22Rv1 (cell line): ENCODE measurements around the gene MAST4.

Experiments used
- H3K27ac ChIP-seq: fragments of 450-650 bp; 2 replicates; pipeline ENCODE4 v1.5.1; 2017
- ZFX ChIP-seq: fragments of 450-650 bp; IDR thresholded peaks from 2 replicates; pipeline ENCODE4 v1.6.1; 2017; ENCODE audit warnings: antibody characterized with exemption, borderline replicate concordance
- TF ChIP-seq, protein P1 (sequence below): fragments of 450-650 bp; IDR thresholded peaks from 2 replicates; pipeline ENCODE4 v1.5.1; 2017; ENCODE audit warnings: mild to moderate bottlenecking

MAST4 gene

DNA sequence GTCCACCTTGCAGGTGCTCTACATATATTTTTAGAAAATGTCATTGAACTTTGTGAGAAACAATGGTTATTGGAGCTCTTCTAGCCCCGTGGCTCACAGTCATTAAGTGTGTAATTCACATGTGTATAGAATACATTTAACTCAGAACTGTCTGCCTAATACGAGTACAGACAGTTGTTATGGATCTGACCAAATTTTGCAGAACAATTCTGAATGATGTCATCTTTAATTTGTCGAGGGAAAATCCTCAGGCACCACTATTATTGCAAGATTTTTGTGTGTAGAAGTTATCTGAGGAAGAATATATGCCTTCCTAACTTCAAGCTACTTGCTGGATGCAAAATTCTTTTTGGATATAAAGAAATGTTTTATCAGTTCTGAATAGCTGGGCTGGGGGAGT, 383.5 kb downstream of the MAST4 start:
- TF ChIP-seq, protein P1, sequence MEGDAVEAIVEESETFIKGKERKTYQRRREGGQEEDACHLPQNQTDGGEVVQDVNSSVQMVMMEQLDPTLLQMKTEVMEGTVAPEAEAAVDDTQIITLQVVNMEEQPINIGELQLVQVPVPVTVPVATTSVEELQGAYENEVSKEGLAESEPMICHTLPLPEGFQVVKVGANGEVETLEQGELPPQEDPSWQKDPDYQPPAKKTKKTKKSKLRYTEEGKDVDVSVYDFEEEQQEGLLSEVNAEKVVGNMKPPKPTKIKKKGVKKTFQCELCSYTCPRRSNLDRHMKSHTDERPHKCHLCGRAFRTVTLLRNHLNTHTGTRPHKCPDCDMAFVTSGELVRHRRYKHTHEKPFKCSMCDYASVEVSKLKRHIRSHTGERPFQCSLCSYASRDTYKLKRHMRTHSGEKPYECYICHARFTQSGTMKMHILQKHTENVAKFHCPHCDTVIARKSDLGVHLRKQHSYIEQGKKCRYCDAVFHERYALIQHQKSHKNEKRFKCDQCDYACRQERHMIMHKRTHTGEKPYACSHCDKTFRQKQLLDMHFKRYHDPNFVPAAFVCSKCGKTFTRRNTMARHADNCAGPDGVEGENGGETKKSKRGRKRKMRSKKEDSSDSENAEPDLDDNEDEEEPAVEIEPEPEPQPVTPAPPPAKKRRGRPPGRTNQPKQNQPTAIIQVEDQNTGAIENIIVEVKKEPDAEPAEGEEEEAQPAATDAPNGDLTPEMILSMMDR = no peak
- no peak for TF ChIP-seq ZFX
- no peak overlapping the region for H3K27ac ChIP-seq

DNA sequence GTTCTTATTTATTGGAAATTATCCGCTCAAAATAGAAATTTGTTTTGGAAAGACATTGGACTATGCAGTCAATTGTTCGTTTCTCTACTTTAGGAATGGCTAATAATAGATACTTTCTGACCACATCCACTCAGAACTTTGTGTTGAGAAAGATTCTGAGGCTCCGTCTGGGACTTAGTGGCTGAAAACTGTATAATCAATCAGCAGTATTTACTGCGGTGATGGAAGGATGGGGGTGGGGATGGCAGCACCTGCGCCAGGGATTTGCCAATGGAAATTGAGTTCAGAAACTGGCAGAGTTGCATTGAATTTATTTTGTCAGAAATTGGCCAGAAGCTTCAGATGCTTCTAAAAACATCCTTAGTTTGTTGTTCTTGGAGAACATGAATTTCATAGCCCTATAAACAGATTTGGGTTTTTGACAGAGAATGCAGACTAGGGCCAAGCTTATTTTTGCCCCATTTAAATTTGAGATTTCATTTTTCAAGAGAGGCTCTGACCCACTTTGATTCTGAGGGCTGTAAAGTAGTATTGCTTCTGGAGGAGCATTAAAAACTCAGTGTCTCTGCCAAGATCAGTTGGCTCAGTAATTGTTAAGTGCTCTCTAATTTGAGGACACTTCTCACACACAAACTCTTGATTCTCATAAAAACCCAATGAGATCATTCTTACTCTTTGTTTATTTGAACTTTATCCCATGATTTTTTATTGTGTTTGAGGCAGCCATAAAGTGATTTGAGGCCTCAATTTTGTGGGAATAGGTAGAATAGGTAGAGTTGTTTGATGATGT, 385.3 kb downstream of the MAST4 start:
- no peak for TF ChIP-seq ZFX
- TF ChIP-seq, protein P1 = no peak
- no peak overlapping the region for H3K27ac ChIP-seq

DNA sequence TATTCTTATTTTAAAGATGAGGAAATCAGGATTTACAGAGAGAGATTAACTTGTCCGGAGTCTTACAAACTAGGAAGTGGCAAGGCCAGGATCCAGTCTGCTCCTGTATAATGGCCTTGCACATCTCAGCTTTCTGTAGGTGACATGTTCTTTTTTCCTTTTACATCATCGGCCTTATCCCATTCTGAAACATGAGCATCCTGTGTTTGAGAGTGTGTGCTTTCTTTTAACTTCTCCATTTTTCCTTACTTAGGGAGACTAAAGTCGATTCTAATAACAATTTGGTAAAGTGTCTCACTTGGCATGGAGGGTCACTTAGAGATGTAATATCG, 385.8 kb downstream of the MAST4 start:
- TF ChIP-seq ZFX = no peak
- TF ChIP-seq, protein P1 = no peak
- H3K27ac ChIP-seq = no peak overlapping the region

DNA sequence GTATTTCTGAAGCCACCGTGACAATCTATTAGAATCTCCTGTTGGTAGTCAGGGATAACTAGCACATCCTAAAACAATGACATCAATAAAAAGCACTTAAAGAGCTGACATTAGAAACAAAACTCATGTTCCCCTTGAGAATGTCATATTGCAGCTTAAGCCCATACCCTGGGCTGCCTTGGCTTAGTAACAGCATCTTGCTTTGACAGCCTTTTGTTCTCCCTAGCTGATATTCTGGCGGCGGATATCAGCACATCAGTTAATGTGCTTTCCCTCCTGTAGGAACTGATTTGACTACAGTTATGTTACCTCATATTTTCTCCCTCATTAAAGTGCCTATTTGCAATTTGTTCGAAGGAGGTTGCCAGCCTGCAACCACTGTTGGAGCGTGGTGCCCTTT, 386.3 kb downstream of the MAST4 start:
- TF ChIP-seq, protein P1 = no peak
- no peak for TF ChIP-seq ZFX
- no peak overlapping the region for H3K27ac ChIP-seq

DNA sequence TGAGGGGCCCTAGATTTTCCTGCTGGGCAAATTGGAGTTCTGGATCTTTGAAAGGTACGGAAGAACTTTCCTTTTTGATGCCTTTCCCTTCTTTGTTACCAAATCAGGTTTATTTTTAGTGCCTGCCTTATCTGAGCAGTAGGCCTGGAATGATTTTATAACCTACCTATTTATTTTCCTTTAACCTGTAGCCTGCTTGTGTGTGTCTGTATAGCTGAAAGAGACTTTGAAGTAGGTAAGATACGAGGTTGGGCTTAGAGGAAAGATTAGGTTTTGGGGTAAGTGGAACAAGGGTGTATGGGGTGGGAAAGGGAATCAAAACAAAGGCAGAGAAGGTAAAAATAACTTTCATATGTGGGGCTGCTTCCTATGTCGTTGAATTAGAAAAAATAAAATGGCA, 389.2 kb downstream of the MAST4 start:
- no peak for TF ChIP-seq ZFX
- TF ChIP-seq, protein P1 = no peak
- H3K27ac ChIP-seq = no peak overlapping the region

DNA sequence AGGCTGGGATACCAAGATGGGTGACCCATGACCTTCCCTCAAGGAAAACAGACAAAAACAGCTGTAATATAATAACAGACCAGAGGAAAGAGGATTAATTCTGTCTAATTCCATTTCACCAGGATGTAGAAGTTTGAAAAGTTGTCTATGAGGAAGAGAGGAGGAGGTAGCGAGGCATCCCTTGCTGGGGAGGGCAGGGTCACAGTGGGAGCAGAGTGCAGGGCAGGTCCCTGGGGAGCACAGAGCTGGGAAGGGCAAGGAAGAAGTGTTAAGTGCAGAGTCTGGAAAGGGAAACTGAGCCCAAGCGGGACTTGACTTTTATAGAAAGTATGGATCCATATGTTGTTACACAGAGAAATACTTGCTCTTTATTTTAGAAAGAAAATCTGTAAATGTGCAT, 389.8 kb downstream of the MAST4 start:
- no peak overlapping the region for H3K27ac ChIP-seq

DNA sequence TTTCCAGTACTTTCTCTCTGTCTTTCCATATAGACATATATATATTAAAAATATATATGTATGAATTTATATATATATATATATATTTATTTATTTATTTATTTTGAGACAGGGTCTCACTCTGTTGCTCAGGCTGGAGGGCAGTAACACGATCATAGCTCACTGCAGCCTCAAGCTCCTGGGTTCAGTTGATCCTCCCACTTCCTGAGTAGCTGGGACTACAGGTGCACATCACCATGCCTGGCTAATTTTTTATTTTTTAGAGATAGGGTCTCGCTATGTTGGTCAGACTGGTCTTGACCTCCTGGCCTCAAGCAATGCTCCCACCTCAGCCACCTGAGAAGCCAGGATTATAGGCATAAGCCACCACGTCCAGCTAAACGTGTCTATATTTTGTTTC, 390.3 kb downstream of the MAST4 start:
- no peak overlapping the region for H3K27ac ChIP-seq
- TF ChIP-seq, protein P1 = no peak
- no peak for TF ChIP-seq ZFX

More for the DNA sequence above, 389.8 kb downstream of the MAST4 start:
- TF ChIP-seq ZFX = no peak
- TF ChIP-seq, protein P1 = no peak
